H4 (cell line): ENCODE measurements around the gene MIXL1. TPM values are rescaled to one million over a fixed set of nuclear protein-coding genes. Genes with fewer than 3 reads are reported as not detected.

ENCODE experiments used
- total RNA-seq: library from RNA; depleted of rRNA; stranded (reverse); fragments of >200 nt; shearing (Covaris generic); gene quantifications from 2 replicates; pipeline ENCODE4 v1.2.3, GENCODE V29; 2014; rRNA removed

MIXL1 gene
- total RNA-seq, 1 experiment from 2014 or later: not detected

Other genes with a start within 250 kb of the MIXL1 start
- 13.6 and 14.3 TPM in 2 replicates for gene SDE2, start 224.3 kb upstream of the MIXL1 start, total RNA-seq
- gene H3-3A, start 160.9 kb upstream of the MIXL1 start, total RNA-seq: 313 and 407 TPM in 2 replicates
- 25.7 and 39.4 TPM in 2 replicates for gene ACBD3, start 36.9 kb upstream of the MIXL1 start, total RNA-seq
- gene LIN9, start 85.5 kb downstream of the MIXL1 start, total RNA-seq: 7.9 and 10.7 TPM in 2 replicates
- gene PARP1, start 184.4 kb downstream of the MIXL1 start, total RNA-seq: 234 and 256 TPM in 2 replicates